ENCODE measurements around the gene SETD9. TPM values are rescaled to one million over a fixed set of nuclear protein-coding genes. Genes with fewer than 3 reads are reported as not detected.

SETD9 gene
- total RNA-seq, 1 donor from 2014 or later: not detected

DNA sequence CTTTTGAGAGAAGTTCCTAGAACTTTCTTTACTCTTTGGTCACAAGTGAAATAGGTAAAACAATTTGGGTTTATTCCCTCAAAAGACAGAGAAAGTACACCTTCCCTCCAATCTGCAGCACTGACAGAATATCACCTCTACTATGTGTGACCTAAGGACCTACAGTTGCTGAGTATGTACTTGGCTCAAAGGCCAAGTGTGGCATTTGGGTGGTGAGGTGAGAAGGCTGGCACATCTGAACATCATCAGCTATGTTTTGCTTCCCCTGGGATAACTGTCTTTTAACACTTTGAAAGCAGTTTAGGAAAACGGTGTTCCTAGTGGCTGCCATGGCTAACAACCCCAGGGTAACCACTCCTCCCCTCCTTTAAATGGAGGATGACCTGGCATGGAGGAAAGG lies 24.9 kb downstream of the SETD9 start:
- DNase-seq (ENCODE audit: low spot score): no peak

GRCh38 chr5:56938858-56939257 lies 29.5 kb downstream of the SETD9 start:
- no peak for DNase-seq (ENCODE audit: low spot score)

- peak; percentile 21 for DNase-seq (ENCODE audit: low spot score)
These were observed 32.6 kb downstream of the SETD9 start for GRCh38 chr5:56941981-56942380.

GRCh38 chr5:56947052-56947451 lies 37.7 kb downstream of the SETD9 start:
- DNase-seq (ENCODE audit: low spot score): no peak

GRCh38 chr5:56950626-56951125 lies 41.3 kb downstream of the SETD9 start:
- DNase-seq (ENCODE audit: low spot score): peak; percentile 93

DNA sequence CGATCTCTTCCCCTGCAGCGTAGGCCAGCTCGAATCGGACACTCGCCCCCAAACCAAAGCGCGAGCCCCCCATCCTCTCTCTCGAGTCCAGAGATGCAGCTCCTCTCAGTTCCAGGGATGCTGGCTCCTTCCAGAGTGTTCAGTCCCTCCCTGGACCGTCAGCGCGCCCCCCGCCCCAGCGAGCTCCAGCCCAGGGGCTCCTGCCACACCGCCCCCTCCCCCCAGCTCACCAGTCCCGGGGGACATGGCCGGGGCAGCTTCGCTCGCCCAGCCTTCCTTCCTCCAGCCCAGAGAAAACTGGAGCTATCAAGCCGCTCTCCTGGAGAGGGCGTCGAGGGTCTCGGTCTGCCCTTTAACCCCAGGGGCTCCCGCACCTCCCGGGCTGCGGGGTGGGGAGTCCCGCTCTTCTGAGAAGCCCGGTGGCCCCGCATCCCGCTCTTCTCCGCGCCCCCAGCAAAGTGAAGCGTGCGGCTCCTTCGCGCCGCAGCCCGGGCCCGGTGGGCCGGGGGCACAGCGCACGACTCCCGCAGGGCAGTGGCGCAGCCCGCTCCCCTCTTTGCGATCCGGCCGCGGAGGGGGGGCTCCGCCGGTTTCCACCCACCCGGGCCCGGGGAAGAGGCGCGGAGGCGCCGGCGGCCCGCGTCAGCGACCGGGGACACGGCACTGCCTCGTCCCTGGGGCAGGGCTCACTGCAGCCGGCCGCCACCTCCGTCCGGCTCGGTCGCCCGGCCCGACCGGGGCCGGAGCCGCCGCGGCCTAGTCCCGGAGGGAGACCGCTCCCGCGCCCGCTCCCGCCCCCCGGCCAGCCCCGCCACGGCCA lies 41.9 kb downstream of the SETD9 start:
- DNase-seq (ENCODE audit: low spot score): peak; percentile 29

DNA sequence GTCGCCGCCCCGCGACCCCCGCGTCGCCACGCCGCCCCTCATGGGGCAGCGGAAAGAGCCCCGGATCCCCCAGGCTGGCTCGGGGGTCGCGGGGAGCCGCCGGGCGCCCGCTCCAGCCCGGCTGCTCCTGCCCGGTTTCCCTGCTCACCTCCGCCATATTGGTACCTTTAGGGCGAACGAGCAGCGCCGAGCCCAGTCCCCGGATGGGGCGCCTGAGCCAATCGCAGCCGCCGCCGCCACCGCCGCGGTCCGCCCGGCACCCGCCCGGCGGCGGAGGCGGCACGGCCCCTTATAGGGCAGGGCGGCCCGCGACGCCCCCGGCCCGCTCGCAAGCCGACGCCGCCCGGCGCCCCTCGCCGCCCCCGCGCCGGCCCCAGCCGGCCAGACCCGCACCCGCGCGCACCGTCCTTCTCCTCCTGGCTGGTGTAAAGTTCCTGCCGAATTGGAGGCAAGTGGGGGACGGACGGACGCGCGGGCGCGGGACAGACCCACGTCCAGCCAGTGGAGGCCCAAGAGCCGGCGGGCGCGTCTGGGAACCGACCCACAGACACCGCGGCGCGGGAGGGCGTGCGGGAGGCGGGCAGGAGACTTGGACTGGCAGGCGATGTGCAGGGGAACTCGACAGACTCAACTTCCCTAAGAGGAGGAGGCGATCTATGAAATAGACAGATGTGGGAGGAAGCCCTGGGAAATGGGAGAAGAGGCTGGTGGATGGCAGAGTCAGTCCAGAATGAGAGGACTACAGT lies 42.7 kb downstream of the SETD9 start, which contains the start of gene MIER3:
Gene MIER3 (minus strand): TSS at position 178 of the 746 bp plus-strand sequence. CDS start 21 bp downstream, at position 157.
- DNase-seq (ENCODE audit: low spot score): peak; percentile 83

DNA sequence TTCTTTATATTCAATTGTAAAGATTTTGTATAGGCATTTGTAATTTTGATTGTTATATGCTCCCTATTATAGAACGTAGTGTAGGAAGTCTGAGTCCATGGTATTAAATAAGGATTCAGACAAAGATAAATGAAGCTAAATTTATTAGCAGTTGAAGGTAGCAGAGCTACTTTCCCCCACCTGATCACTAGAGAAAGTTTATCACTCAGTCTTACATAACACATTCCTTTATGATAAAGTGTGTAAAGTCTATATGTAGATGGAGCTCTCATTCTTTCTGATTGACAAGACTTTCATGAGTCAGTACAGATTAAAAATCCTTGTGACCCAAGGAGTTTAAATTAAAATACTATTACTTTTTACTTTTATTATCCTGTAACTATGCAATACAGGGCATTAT lies 44.9 kb downstream of the SETD9 start:
- DNase-seq (ENCODE audit: low spot score): no peak

- DNase-seq (ENCODE audit: low spot score): no peak
These were observed 49.2 kb downstream of the SETD9 start for GRCh38 chr5:56958595-56958994.

- DNase-seq (ENCODE audit: low spot score): no peak
These were observed 49.9 kb downstream of the SETD9 start for GRCh38 chr5:56959326-56959725.

GRCh38 chr5:56961746-56962145 lies 52.4 kb downstream of the SETD9 start:
- DNase-seq (ENCODE audit: low spot score): no peak

DNA sequence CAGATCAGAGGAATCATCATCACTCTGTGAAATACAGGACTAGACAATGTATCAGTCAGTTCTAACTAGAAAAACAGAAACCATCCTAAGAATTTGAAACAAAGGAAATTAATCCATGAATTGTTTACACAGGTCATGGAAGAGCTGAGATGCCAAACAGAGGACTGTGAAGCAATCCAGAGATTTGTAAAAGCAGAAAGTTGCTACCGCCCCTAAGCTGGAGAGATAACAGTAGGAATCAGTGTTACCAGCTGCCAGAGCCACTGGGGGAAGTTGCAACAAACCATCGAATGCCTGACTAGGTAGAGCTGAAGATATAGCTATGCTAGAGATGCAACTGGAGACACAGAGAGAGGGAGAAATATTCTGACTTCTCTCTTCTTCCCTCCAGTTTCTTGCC lies 52.9 kb downstream of the SETD9 start:
- peak; percentile 49 for DNase-seq (ENCODE audit: low spot score)

- no peak for DNase-seq (ENCODE audit: low spot score)
These were observed 53.9 kb downstream of the SETD9 start for GRCh38 chr5:56963246-56963645.

DNA sequence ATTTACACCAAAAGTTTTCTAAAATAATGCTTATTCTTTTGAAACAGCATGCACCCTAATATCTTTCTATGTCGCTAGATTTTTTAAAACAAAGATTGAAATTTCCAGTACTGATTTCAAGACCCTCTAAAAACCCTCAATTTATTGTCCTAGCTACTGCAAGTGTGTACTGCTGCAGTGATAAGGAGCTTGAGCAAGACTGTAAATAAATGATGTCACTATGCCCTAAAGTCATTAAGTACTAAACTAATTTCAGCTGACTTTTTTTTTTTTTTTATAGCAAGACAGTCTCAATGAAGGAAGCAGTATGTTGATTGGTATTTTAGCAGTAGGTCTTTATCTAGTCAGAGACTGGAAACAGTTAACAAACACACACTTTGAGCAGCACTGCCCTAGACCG lies 54.8 kb downstream of the SETD9 start:
- DNase-seq (ENCODE audit: low spot score): no peak

Other genes starting within 250 kb of the SETD9 start
- gene MAP3K1, start 94.0 kb upstream of the SETD9 start, total RNA-seq (ENCODE audit: insufficient read depth, low replicate concordance): 21.9 TPM
- 15.6 TPM for gene MIER3, start 42.5 kb downstream of the SETD9 start, total RNA-seq (ENCODE audit: insufficient read depth, low replicate concordance)

All from umbilical cord (tissue), 2 donors.